Activated CD4-positive, alpha-beta T cell treated with anti-CD3 and anti-CD28 coated beads, Interleukin-2, Interleukin-4, amounts not matched to agents 100 ng/mL and 50 ng/mL, durations not matched to agents 16 hours and 8 hours (primary cell): ENCODE results near the gene KRT222.

Experiments
- DNase-seq: peaks from one replicate; pipeline ENCODE4 v3.0.0-alpha.2; 2020; ENCODE audit warnings: low spot score

The KRT222 gene

GRCh38 chr17:40664582-40665333, at the start of gene KRT222:
Gene KRT222, minus strand, starts transcription at chr17:40665177. Its CDS starts 78 bp downstream, at chr17:40665099.
- DNase-seq = no peak

- no peak for DNase-seq
These were observed 49.5 kb upstream of the KRT222 start for GRCh38 chr17:40714473-40714872.

DNA sequence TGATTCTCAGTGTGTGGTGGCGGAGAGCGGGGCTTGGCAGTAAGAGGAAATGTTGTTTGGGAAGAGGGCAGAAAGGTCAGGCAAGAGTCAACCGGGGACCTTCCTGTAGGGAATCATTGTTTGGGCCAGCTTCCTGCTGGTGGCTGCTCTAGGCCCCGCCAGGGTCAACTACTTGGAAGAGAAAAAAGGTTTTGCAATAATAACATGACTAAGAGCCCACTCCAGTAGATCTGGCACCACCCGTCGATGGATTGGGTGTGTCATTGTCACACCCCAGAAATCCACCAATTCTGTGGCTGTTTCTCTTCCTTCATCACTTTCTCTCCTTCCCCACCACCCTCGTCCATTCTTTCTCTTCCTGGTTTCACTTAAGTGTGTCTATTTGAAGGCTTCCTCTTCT, 42.8 kb upstream of the KRT222 start:
- DNase-seq = no peak

GRCh38 chr17:40705584-40705983, 40.6 kb upstream of the KRT222 start:
- DNase-seq = no peak

DNA sequence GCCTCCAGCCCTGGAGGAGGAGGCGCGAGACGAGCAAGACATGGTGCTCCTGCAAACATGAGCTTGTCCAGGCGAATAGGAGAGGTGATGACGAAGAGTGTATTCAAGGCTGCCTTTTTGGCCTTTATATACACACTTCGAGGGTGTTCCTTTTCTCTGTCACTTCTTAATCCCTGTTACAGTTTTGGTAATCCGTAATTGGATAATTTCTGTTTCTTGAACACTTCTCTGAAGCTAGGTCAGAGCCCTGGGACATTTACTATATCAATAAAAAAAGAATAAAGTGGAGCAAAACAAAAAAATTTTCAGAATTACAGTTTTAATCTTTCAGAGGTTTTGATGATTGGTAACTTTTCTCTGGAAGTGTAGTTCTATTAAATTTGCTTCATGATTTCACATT, 38.7 kb upstream of the KRT222 start, which contains the start of gene KRT24:
Gene KRT24 (minus strand): TSS at position 101 of the 400 bp plus-strand sequence. CDS start 59 bp downstream, at position 42.
- no peak for DNase-seq

GRCh38 chr17:40702271-40702670, 37.3 kb upstream of the KRT222 start:
- no peak for DNase-seq

- DNase-seq = no peak
These were observed 34.9 kb upstream of the KRT222 start for GRCh38 chr17:40699853-40700252.

DNA sequence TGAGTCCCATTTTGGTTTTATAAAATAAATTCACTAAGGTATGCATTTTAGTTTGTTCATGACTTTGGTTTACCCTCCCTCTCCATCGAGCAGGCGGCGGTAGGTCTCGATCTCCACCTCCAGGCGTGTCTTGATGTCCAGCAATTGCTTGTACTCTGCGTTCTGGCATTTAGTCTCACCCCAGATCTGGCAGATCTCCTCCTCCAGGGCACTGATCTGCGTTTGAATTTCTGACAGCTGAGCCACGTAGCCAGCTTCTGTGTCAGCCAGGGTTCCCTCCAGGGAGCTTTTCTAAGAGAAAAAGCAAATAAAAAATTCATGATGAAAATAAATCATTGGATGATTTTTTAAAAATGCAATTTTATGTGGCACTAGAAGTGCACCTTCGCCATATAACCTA, 34.4 kb upstream of the KRT222 start:
- DNase-seq = no peak

DNA sequence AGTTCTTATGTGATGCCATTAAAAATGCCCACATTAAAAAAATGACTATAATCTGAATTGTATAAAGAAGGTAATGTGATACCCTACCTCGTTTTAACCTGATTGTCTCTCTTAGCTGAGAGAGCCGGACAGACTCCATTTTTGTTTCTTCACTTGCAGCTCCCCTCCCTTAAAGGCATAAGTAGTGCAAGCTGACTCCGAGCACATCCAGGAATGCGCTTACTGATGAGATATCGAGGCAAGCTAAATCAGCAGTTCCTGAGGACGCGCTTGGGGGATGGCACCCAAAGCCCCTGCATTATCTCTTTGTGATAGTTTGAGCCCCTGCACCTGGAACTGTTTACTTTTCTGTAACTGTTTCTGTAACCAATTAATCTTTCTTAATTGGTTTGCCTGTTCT, 32.3 kb upstream of the KRT222 start:
- no peak for DNase-seq

- no peak for DNase-seq
These were observed 31.7 kb upstream of the KRT222 start for GRCh38 chr17:40696651-40697072.

- DNase-seq = no peak
These were observed 31.0 kb upstream of the KRT222 start for GRCh38 chr17:40695874-40696472.

DNA sequence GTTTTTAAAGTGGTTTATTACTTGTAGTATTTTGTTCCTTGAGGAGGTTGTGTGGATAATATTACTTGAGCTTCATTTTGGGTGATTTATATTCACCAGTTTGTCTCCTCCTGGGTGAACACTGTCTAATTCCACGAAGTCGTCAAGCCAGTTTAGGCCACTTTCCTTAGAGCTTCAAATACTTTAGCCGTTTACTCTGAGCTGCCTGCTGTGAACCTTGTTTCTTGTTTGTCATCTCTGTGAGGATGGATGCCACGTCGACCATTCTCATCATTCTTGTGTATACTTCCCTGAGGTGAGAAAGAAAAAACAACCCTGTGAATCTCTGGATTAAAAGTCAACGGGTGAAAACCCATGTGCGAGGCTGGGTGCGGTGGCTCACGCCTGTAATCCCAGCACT, 29.6 kb upstream of the KRT222 start:
- no peak for DNase-seq

DNA sequence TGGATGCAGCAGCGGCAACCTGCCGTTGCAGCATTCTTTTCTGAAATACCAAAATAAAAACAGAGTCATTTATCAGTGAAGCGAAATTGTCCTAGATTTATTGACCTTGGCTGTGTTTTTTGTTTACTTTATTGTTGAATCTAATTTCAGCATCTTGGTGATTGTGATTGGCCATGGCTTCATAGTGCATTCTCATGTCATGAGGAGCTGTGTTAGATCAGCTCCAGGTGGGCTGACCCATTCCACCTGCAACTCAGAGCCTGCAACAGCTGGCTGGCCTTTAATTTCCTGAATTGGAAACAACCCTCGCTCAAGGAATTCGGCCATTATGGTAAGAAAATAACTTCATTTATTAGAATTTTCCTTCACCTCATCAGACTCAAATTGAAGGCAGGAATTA, 22.1 kb upstream of the KRT222 start:
- no peak for DNase-seq

DNA sequence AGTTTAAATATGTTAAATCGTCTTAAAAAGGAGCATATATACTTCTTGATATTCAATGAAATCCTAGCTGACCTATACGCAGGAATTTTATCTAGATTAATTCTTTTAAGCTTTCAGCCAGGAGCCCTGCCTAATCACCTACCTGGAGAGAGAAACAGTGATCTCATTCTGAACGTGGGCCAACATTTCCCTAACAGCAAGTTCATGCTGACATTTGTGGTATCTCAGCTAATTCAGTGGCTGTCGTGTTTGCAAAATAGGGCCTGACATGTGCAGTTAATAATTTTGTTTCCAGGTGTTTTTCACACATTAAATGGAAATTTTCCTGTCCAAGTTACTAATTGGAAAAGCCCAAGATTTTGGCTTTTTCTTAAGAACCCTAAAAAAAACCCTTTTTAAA, 21.2 kb upstream of the KRT222 start:
- DNase-seq = no peak

DNA sequence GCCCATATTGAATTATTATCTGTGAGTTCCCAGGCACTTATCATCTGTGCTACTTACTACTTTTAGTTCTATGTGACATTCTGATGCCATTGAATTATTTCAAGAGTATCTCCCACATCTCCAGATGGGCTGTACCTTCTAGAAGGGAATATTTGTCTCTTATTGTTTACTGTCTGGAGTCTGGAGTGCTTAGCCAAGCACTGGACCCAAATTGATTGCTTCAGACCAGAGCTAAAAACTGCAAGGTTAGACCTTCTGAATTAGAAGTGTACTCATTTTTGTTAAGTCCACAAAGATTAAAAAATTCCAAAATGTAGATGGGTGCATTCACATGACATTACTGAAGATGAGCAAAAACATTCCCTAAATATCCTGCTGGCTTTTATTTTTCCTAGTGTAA, 16.0 kb upstream of the KRT222 start:
- DNase-seq = no peak

DNA sequence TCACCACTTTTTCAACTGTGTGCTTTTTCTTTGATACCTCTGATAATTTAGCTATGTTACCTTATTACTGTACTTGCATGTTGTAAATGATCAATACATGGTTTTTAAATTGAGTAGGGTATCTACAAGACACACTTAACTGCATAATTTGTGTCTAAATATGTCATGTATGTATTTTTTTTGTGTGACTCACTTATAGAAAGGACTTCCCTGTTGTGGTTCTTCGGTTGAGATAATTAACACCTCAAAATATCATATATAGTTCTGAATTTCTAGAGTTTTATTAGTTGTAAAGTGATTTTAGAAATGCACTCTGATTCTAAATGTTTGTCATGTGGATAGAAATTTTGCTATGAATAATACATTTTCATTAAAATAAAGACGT, 14.5 kb upstream of the KRT222 start:
- no peak for DNase-seq

DNA sequence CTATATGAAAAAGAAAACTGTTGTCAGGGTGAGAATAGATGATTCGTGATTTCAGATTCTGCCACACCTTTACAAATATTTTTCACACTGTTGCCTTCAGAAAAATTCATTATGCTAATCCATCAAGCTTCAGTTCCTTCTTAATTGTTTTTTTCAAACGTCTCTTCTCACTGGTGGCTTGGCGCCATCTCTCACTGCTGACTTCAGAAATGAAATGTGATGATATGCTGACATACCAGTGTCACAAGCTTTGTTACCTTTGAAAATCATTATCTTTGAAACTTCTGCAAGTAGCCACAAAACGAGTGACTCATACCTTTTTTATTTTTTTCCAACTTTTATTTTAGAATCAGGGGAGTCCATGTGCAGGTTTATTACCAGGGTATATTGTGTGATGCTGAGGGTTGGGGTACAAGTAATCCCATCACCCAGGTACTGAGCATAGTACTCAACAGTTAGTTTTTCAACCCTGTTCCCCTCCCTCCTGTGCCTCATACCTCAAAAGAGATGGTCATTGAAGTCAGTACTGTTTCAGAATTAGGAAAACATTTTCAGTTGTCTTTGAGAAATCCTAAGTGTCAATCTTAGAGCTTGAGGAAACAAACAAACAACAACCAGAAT, 14.0 kb upstream of the KRT222 start:
- DNase-seq = no peak

GRCh38 chr17:40675905-40676304, 10.9 kb upstream of the KRT222 start:
- no peak for DNase-seq

DNA sequence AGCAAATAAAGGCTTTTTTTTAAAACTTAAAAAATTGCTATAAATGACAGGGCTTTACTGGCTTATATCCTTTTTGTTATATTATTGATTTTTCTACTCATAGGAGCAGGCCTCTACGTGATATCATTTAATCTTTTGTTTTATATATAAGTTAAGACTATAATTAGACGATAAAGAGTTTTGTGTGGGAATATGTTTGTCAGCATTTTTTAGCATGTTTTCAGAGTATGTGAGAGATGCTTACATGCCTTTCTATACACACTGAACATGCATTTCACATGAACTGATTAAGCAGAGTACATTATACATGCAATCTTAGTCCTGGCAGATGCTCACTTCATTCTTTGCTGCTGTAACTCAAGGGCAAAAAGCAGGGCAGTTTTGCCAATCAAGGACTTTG, 7.7 kb upstream of the KRT222 start:
- DNase-seq = no peak

DNA sequence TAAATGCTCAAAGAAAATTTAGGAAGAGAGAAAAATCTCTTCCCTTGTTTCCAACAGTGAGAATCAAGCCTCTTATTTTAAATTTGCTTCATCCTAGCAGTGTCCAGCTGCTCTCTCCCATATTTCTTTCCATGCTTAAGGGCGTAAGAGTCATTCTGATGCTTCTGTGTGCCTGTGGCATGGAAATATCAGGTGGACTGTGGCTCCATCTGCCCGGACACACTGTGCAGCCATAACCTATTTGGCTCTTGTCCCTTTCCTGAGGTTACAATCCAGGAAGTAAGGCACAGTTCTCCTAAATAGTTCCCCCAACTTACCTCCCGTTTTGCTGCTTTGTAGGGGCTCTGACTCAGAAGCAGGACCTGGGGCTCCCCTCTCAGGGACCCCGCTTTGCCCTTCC, 6.3 kb upstream of the KRT222 start:
- no peak for DNase-seq

DNA sequence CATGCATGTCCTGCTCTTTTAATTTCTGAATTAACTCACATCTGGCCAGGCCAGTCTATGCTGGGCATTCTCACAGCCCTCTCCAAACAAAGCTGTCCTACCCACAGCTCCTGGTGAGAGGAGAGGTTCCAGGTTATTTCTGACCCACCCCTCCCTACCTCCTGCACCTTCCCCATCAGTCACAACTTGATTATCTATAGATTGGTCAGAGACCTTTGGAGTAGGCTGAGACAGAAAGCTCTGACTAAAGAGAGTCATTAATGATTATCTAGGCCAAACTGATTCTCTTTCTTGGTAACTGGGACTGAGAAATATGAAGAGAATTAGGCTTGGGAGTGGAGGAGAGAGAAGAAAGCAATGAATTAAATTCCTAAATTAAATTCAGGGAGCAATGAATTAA, 1.4 kb upstream of the KRT222 start:
- DNase-seq = no peak

GRCh38 chr17:40663252-40663651, 1.7 kb downstream of the KRT222 start:
- no peak for DNase-seq

GRCh38 chr17:40659911-40660310, 5.1 kb downstream of the KRT222 start:
- no peak for DNase-seq
